Measurements from ENCODE around the gene CHADL.
A peak's percentile ranks its signal among the peaks of the same experiment; 100 is the strongest.

CHADL gene

GRCh38 chr22:41256254-41257253 lies 15.8 kb upstream of the CHADL start:
- no peak for DNase-seq

GRCh38 chr22:41254230-41254629 lies 13.5 kb upstream of the CHADL start:
- no peak for DNase-seq

GRCh38 chr22:41252365-41252764 lies 11.6 kb upstream of the CHADL start:
- DNase-seq: no peak

GRCh38 chr22:41250127-41250526 lies 9.4 kb upstream of the CHADL start:
- DNase-seq: no peak

GRCh38 chr22:41249442-41249841 lies 8.7 kb upstream of the CHADL start:
- no peak for DNase-seq

- no peak for DNase-seq
These were observed 8.0 kb upstream of the CHADL start for GRCh38 chr22:41248758-41249157.

- DNase-seq: no peak
These were observed 7.6 kb upstream of the CHADL start for GRCh38 chr22:41248314-41248713.

- DNase-seq: no peak
These were observed 7.0 kb upstream of the CHADL start for GRCh38 chr22:41247703-41248102.

- DNase-seq: no peak
These were observed 5.3 kb upstream of the CHADL start for GRCh38 chr22:41245917-41246499.

GRCh38 chr22:41243361-41243760 lies 2.6 kb upstream of the CHADL start:
- no peak for DNase-seq

GRCh38 chr22:41242396-41243117 lies 1.8 kb upstream of the CHADL start:
- no peak for DNase-seq

- no peak for DNase-seq
These were observed 474 bp upstream of the CHADL start for GRCh38 chr22:41241133-41241676.

- no peak for DNase-seq
These were observed 1.1 kb downstream of the CHADL start for GRCh38 chr22:41239443-41240128.

GRCh38 chr22:41238570-41239442 lies 1.9 kb downstream of the CHADL start:
- no peak for DNase-seq

- DNase-seq: peak; percentile 59
These were observed 2.8 kb downstream of the CHADL start for GRCh38 chr22:41237707-41238569.

GRCh38 chr22:41237036-41237706 lies 3.6 kb downstream of the CHADL start:
- DNase-seq: peak; percentile 32

GRCh38 chr22:41234815-41235695 lies 5.7 kb downstream of the CHADL start:
- no peak for DNase-seq

- DNase-seq: no peak
These were observed 9.4 kb downstream of the CHADL start for GRCh38 chr22:41231369-41231768.

- no peak for DNase-seq
These were observed 10.3 kb downstream of the CHADL start for GRCh38 chr22:41230401-41230785.
